Measurements from ENCODE around the gene MMS22L. TPM values are rescaled to one million over a fixed set of nuclear protein-coding genes. Genes with fewer than 3 reads are reported as not detected.

The MMS22L gene
- total RNA-seq, 1 experiment from 2014 or later: 52.8 TPM

GRCh38 chr6:97109444-97109843 is 173.6 kb downstream of the MMS22L start:
- Histone ChIP-seq H2AK5ac (ENCODE audit: insufficient read length, low read length) (no peak overlapping the region), H3K9ac (ENCODE audit: extremely low read depth, insufficient read length, low read length) (no peak overlapping the region), H3K23ac (ENCODE audit: insufficient read length, low read depth, low read length) (no peak overlapping the region), H2BK12ac (ENCODE audit: insufficient read length, low read depth, low read length) (no peak overlapping the region), H3K18ac (ENCODE audit: insufficient read length, low read depth, low read length) (no peak overlapping the region), H3K23me2 (ENCODE audit: insufficient read length, low read depth, low read length, poor library complexity, severe bottlenecking) (no peaks in the 10 kb centered on the region), H4K5ac (ENCODE audit: insufficient read length, low read depth, low read length) (no peak overlapping the region), H3K56ac (ENCODE audit: insufficient read length, low read depth, low read length) (no peak overlapping the region), H3K14ac (ENCODE audit: insufficient read depth, low read length) (no peak overlapping the region), H3K4me2 (ENCODE audit: insufficient read depth, insufficient read length, low read length) (no peak overlapping the region), H3K4me1 (ENCODE audit: insufficient read depth, low read length) (no peaks in the 10 kb centered on the region), H4K8ac (replicated peaks; ENCODE audit: insufficient read length, low read depth, low read length) (no peak overlapping the region), H3T11ph (ENCODE audit: low read length) (no peak overlapping the region), H4K91ac (ENCODE audit: insufficient read length, low read depth, low read length) (no peak overlapping the region), H3K27me3 (ENCODE audit: insufficient read depth, low read length) (no peaks in the 10 kb centered on the region), H3K79me2 (ENCODE audit: insufficient read depth, low read length) (no peaks in the 10 kb centered on the region), H2AFZ (ENCODE audit: low read length) (no peak overlapping the region), H2BK5ac (ENCODE audit: insufficient read length, low read length) (no peak overlapping the region), H2BK120ac (ENCODE audit: low read depth, low read length, poor library complexity, severe bottlenecking) (no peak overlapping the region), H3K79me1 (ENCODE audit: insufficient read depth, low read depth, low read length, poor library complexity, severe bottlenecking) (no peaks in the 10 kb centered on the region), H3K4ac (ENCODE audit: low read depth, low read length) (no peak overlapping the region), H2BK20ac (ENCODE audit: low read depth, low read length, poor library complexity, severe bottlenecking) (no peak overlapping the region), H2BK15ac (ENCODE audit: low read depth, low read length) (no peak overlapping the region), H4K20me1 (ENCODE audit: control insufficient read depth, insufficient read depth, insufficient read length) (no peaks in the 10 kb centered on the region), H3K9me3 (ENCODE audit: control insufficient read depth, low read depth, low read length) (no peaks in the 10 kb centered on the region), H3K27ac (ENCODE audit: insufficient read length, low read depth, low read length) (no peak overlapping the region)
- Mint-ChIP-seq H3K4me1 (peaks cover 14 to 19% of the 10 kb centered on the region in 2 experiments), H3K27me3 (ENCODE audit: low read depth) (no peaks in the 10 kb centered on the region; the same call in 1 of the 2 replicates), H3K36me3 (ENCODE audit: insufficient read depth in 1 of 3, low read depth in 3 of 3) (peaks cover 0 to 9% (median 2%) of the 10 kb centered on the region in 3 experiments; a peak in 3 of 7 replicates), H3K4me3 (no peak overlapping the region), H3K27ac (no peak overlapping the region), H3K9me3 (peaks cover 6 to 7% of the 10 kb centered on the region in 2 experiments; a peak in 3 of 5 replicates)
- DNase-seq: no peak
- WGBS (ENCODE audit: extremely low coverage, insufficient read length, low lambda C conversion rate): no CpG with 5 or more reads among the region's 4 CpGs
- TF ChIP-seq CTCF (conservative IDR thresholded peaks at IDR 0.05): no peak

Measured in H9 (cell line).